AG04450 (cell line): ENCODE data around the gene TNK2. TPM values are rescaled to one million over a fixed set of nuclear protein-coding genes. Genes with fewer than 3 reads are reported as not detected.
"Not testable (repeated sequence)": the region's sequence is repeated elsewhere in the genome, so short reads cannot be mapped to it uniquely, and the experiment has no call there.

Experiments
- CTCF ChIA-PET: fragments of 300-600, 350-600 bp; formaldehyde crosslinking; extraction: SDS; loops from one replicate; lab custom pipeline; 2022; ENCODE audit warnings: antibody characterized with exemption, inconsistent platforms; lab: Charles Lee
- POLR2A ChIA-PET: fragments of 350-600 bp; formaldehyde crosslinking; extraction: SDS; loops from one replicate; lab custom pipeline; 2021; ENCODE audit warnings: antibody characterized with exemption, inconsistent platforms; lab: Yijun Ruan, JAX
- DNase-seq: peaks from one replicate; pipeline ENCODE4 v3.0.0-alpha.2; 2011; ENCODE audit warnings: low read depth, low spot score
- H3K27ac ChIP-seq: one replicate; pipeline ENCODE4 v1.5.1; 2012; ENCODE audit warnings: low read depth, low read length, control low read depth
- H3K27me3 ChIP-seq: one replicate; pipeline ENCODE4 v1.6.0; 2012; ENCODE audit warnings: low read length; ENCODE audit not compliant: control insufficient read depth, insufficient read depth
- H3K4me3 ChIP-seq: 2 replicates; pipeline ENCODE4 v1.5.1; 2011; ENCODE audit warnings: mild to moderate bottlenecking, low read depth, low read length, control low read depth
- H3K9me3 ChIP-seq: 2 replicates; pipeline ENCODE4 v1.5.1; 2012; ENCODE audit warnings: low read length; ENCODE audit not compliant: control insufficient read depth, insufficient read depth
- CTCF ChIP-seq: IDR thresholded peaks from 2 replicates; pipeline ENCODE4 v1.5.1; 2011; ENCODE audit warnings: low read depth, low read length, control low read depth, inconsistent platforms
- polyA minus RNA-seq: library from RNA; depleted of rRNA, polyadenylated mRNA; stranded (reverse); fragments of >200 nt; gene quantifications from 2 replicates; pipeline ENCODE4 v1.2.3, GENCODE V29; 2011; rRNA and poly(A)+ RNA removed
- polyA plus RNA-seq: library from polyadenylated mRNA; depleted of rRNA; stranded (reverse); fragments of >200 nt; gene quantifications from 2 replicates; pipeline ENCODE4 v1.2.3, GENCODE V29; 2011; rRNA removed

The TNK2 gene
- 2.7 and 4.4 TPM in 2 replicates for polyA plus RNA-seq
- 5.4 and 9.1 TPM in 2 replicates for polyA minus RNA-seq

- ChIA-PET CTCF (interaction anchor here (0.8 to 2.1 kb wide), 2 partner anchors 14 to 46 kb away, joined by 3 to 27 read pairs; no protein-coding TSS in a partner anchor), POLR2A (interaction anchor here (0.7 to 1.4 kb wide), 3 partner anchors 13 to 15 kb away, joined by 3 to 4 read pairs (median 3); no protein-coding TSS in a partner anchor)
- Histone ChIP-seq H3K9me3 (no peaks in the 10 kb centered on the region; the same call in 1 of the 2 replicates), H3K27me3 (no peaks in the 10 kb centered on the region), H3K4me3 (peak within 1 kb of the TSS; percentile 61), H3K27ac (no peak within 1 kb of the TSS)
- no peak for TF ChIP-seq CTCF
- DNase-seq = no peak
These were observed at the start of gene TNK2 for GRCh38 chr3:195907934-195908693. Gene TNK2, minus strand, starts transcription at chr3:195908551. Its CDS starts 19,963 bp downstream, at chr3:195888588.

- Histone ChIP-seq H3K27me3 (peaks cover 4% of the 10 kb centered on the region), H3K9me3 (no peaks in the 10 kb centered on the region; the same call in 1 of the 2 replicates), H3K27ac (no peak overlapping the region), H3K4me3 (no peak overlapping the region)
- POLR2A ChIA-PET = no interaction called here
- no peak for DNase-seq
- CTCF ChIA-PET = no interaction called here
- TF ChIP-seq CTCF = no peak
These were observed 48.2 kb upstream of the TNK2 start for GRCh38 chr3:195956577-195956976.

GRCh38 chr3:195955416-195955841, 47.1 kb upstream of the TNK2 start:
- DNase-seq, POLR2A ChIA-PET, H3K27ac ChIP-seq, H3K27me3 ChIP-seq, H3K9me3 ChIP-seq, CTCF ChIA-PET, H3K4me3 ChIP-seq: not testable (repeated sequence)

GRCh38 chr3:195954752-195955119, 46.4 kb upstream of the TNK2 start:
- POLR2A ChIA-PET, H3K27ac ChIP-seq, DNase-seq, H3K27me3 ChIP-seq, H3K9me3 ChIP-seq, CTCF ChIA-PET: not testable (repeated sequence)
- peak overlapping the region; percentile 55 for H3K4me3 ChIP-seq

GRCh38 chr3:195954052-195954751, 45.9 kb upstream of the TNK2 start:
- H3K9me3 ChIP-seq, CTCF ChIA-PET, POLR2A ChIA-PET, H3K27ac ChIP-seq, H3K27me3 ChIP-seq: not testable (repeated sequence)
- H3K4me3 ChIP-seq = peak overlapping the region; percentile 55
- peak; percentile 2 for DNase-seq

GRCh38 chr3:195952590-195952989, 44.2 kb upstream of the TNK2 start:
- DNase-seq, H3K4me3 ChIP-seq, H3K9me3 ChIP-seq, H3K27me3 ChIP-seq, POLR2A ChIA-PET, H3K27ac ChIP-seq, CTCF ChIA-PET: not testable (repeated sequence)

GRCh38 chr3:195951443-195952177, 43.3 kb upstream of the TNK2 start:
- H3K4me3 ChIP-seq, DNase-seq, CTCF ChIA-PET, H3K27ac ChIP-seq, H3K9me3 ChIP-seq, POLR2A ChIA-PET, H3K27me3 ChIP-seq: not testable (repeated sequence)

- CTCF ChIA-PET, H3K9me3 ChIP-seq, H3K27ac ChIP-seq, H3K27me3 ChIP-seq, H3K4me3 ChIP-seq, DNase-seq, POLR2A ChIA-PET: not testable (repeated sequence)
These were observed 42.4 kb upstream of the TNK2 start for GRCh38 chr3:195950731-195951130.

GRCh38 chr3:195950164-195950563, 41.8 kb upstream of the TNK2 start:
- POLR2A ChIA-PET, DNase-seq, H3K27me3 ChIP-seq, H3K4me3 ChIP-seq, H3K27ac ChIP-seq, CTCF ChIA-PET, H3K9me3 ChIP-seq: not testable (repeated sequence)
